Thyroid gland (tissue), 4 donors: ENCODE data around the gene FAM114A2. TPM values are rescaled to one million over a fixed set of nuclear protein-coding genes. Genes with fewer than 3 reads are reported as not detected.

Experiments used
- DNase-seq, 2 donors: peaks; one replicate each; pipeline ENCODE4 v3.0.0-alpha.2; 2019
- H3K27ac ChIP-seq, 3 donors: fragments of 200-600 bp; sonication (generic); 1 replicate in 2 of 3; 2 replicates in 1 of 3; pipeline ENCODE4 v1.5.1; 2016 to 2019; ENCODE audit warnings: mild to moderate bottlenecking in 1 of 3, moderate library complexity in 1 of 3
- H3K27me3 ChIP-seq: fragments of 200-600 bp; sonication (generic); one replicate; pipeline ENCODE4 v1.5.1; 2019
- H3K36me3 ChIP-seq, 2 donors: fragments of 200-600 bp; sonication (generic); one replicate each; pipeline ENCODE4 v1.5.1; 2016 to 2019
- H3K4me1 ChIP-seq, 2 donors: fragments of 200-600 bp; sonication (generic); one replicate each; pipeline ENCODE4 v1.5.1; 2017 to 2019
- H3K4me3 ChIP-seq, 3 donors: fragments of 200-600 bp; sonication (generic); replicated peaks in 1 of 3; 1 replicate in 2 of 3; 2 replicates in 1 of 3; pipeline ENCODE4 v1.5.1; 2016; ENCODE audit warnings: mild to moderate bottlenecking in 1 of 3
- H3K9me3 ChIP-seq: fragments of 200-600 bp; sonication (generic); one replicate; pipeline ENCODE4 v1.5.1; 2017
- POLR2A ChIP-seq, 2 donors: fragments of 450-650 bp; IDR thresholded peaks; one replicate each; pipeline ENCODE4 v1.6.1; 2017; ENCODE audit warnings: antibody characterized with exemption in 2 of 2, mild to moderate bottlenecking in 2 of 2, moderate library complexity in 1 of 2
- WGBS, 2 donors: methylation state at CpG; one replicate each; pipeline ENCODE4 v1.1.5; 2017; 5-methylcytosine and 5-hydroxymethylcytosine counted together
- intact Hi-C: fragments of 100-400 bp; cut with DNase I; formaldehyde crosslinking; loops from one replicate; pipeline ENCODE4 v1.15.1; 2023
- total RNA-seq, 4 donors: library from RNA; depleted of rRNA; stranded (reverse); fragments of >200 nt; gene quantifications; one replicate each; pipeline ENCODE4 v1.2.3, GENCODE V29; 2016
- TF ChIP-seq, protein P1 (sequence below), 6 experiments: fragments of 200-600 bp in 3 of 6; fragments of 450-650 bp in 3 of 6; sonication (generic) in 3 of 6; IDR thresholded peaks; one replicate each; pipeline ENCODE4 v1.5.1; 2016 to 2019; ENCODE audit warnings: antibody characterized with exemption in 6 of 6, mild to moderate bottlenecking in 2 of 6, inconsistent platforms in 1 of 6, moderate library complexity in 1 of 6

Gene FAM114A2
- 10 to 100 TPM; 21.1 to 28.9 (median 23.3) TPM for total RNA-seq

DNA sequence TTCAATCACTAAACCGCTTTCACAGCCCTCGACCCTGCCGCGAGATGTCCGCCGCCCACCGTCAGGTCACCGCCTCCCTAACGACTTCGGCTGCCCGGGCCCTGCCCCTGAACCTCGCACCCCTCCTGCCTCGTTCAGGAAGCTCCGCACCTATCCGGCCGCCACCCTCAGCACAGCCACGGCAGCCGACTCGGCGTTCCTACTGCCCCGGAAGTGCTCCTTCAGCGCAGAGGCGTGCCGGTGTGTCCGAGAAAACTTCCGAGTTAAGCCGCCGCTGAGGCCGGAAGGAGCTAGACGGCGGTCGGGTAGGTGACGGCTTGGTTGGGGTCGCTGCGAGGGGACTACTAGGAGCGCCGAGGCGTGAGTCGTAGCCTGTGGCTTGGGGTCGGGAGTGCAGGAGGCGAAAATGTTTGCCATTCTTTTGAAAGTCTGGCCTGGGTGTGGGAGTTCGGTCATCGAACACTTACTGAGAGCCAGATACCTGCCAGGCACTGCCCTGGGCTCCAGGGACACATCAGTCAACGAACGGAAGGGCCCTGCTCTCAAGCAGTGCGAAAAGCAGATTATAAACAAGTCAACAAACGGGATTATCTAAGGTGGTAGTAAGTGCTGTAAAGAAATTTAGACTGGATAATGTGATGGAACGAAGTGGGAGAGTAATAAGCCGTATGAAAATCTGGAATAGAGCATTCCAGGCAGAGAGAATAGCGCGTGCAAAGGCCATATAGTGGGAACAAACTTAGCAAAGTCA, at the start of gene FAM114A2, which contains the start of gene MFAP3:
Gene FAM114A2 (minus strand): TSS at position 204 of the 751 bp plus-strand sequence. CDS start 3,957 bp downstream, outside the sequence.
Gene MFAP3 (plus strand): TSS at position 261 of the 751 bp plus-strand sequence. CDS start 10,756 bp downstream, outside the sequence.
- DNase-seq: peak; percentile 89 to 91
- no peaks in the 10 kb centered on the region for H3K27me3 ChIP-seq
- H3K4me1 ChIP-seq: peaks cover 15 to 16% of the 10 kb centered on the region in 2 donors
- no peaks in the 10 kb centered on the region for H3K36me3 ChIP-seq
- intact Hi-C loops: no loop called here
- TF ChIP-seq POLR2A (IDR thresholded peaks at IDR 0.05): peak in 1 of 2 donors; percentile 90
- TF ChIP-seq, protein P1, sequence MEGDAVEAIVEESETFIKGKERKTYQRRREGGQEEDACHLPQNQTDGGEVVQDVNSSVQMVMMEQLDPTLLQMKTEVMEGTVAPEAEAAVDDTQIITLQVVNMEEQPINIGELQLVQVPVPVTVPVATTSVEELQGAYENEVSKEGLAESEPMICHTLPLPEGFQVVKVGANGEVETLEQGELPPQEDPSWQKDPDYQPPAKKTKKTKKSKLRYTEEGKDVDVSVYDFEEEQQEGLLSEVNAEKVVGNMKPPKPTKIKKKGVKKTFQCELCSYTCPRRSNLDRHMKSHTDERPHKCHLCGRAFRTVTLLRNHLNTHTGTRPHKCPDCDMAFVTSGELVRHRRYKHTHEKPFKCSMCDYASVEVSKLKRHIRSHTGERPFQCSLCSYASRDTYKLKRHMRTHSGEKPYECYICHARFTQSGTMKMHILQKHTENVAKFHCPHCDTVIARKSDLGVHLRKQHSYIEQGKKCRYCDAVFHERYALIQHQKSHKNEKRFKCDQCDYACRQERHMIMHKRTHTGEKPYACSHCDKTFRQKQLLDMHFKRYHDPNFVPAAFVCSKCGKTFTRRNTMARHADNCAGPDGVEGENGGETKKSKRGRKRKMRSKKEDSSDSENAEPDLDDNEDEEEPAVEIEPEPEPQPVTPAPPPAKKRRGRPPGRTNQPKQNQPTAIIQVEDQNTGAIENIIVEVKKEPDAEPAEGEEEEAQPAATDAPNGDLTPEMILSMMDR (IDR thresholded peaks at IDR 0.05): no peak
- peak within 1 kb of the TSS; percentile 71 to 89 (median 72) for H3K27ac ChIP-seq
- no peaks in the 10 kb centered on the region for H3K9me3 ChIP-seq
- peak within 1 kb of the TSS; percentile 64 to 96 (median 75) for H3K4me3 ChIP-seq
- 1% methylated on average over 37 to 41 of the region's 51 CpGs for WGBS, 2 donors

DNA sequence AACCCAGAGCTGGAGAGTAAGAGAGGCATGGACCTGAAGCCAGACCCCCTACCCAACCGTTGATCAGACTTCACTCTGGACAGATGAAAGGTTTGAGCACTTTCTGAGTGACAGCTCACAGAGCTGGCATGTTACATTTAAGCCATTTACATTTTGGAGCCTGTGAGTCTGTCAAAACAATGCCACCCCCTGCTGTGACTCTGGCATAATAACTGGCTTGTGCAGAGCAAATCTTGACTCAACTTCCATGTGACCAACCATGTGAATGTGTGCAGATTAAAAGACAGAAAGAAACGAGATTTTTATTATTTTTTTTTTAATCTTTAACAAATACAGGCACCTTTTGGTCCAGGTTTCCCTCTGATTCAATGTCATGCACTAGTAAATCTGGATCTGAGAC, 48.5 kb upstream of the FAM114A2 start:
- peaks cover 29 to 41% of the 10 kb centered on the region in 2 donors for H3K4me1 ChIP-seq
- no peaks in the 10 kb centered on the region for H3K36me3 ChIP-seq
- WGBS, 2 donors: 15 to 24% methylated on average over 2 of the region's 2 CpGs
- H3K4me3 ChIP-seq: no peak overlapping the region
- H3K27me3 ChIP-seq: no peaks in the 10 kb centered on the region
- no peaks in the 10 kb centered on the region for H3K9me3 ChIP-seq
- H3K27ac ChIP-seq: no peak overlapping the region
- intact Hi-C loops: no loop called here
- peak; percentile 49 to 54 for DNase-seq
- TF ChIP-seq POLR2A (IDR thresholded peaks at IDR 0.05): no peak
- TF ChIP-seq, protein P1 (IDR thresholded peaks at IDR 0.05): no peak

DNA sequence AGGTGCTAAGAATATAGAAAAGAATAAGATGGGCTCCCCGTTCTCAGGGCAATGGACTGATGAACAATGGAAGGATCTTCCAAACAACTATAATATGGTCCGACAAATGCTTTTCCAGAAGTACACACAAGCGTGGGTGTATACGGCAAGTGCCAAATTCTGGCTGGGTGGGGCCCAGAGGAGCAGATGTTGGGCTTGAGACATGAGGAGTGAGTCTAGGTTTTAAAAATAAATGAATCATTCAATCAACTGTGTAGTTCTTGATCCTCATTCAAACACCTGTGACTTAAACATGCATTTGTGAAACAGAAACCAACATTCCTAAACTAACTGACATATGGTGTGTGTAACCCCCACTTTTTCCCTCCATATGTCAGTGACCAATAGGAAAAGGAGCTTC, 47.9 kb upstream of the FAM114A2 start:
- H3K36me3 ChIP-seq: no peaks in the 10 kb centered on the region
- DNase-seq: no peak
- no peaks in the 10 kb centered on the region for H3K9me3 ChIP-seq
- H3K27me3 ChIP-seq: no peaks in the 10 kb centered on the region
- peaks cover 23 to 35% of the 10 kb centered on the region in 2 donors for H3K4me1 ChIP-seq
- intact Hi-C loops: no loop called here
- no peak overlapping the region for H3K27ac ChIP-seq
- 71 to 75% methylated on average over 4 of the region's 4 CpGs for WGBS, 2 donors
- TF ChIP-seq POLR2A (IDR thresholded peaks at IDR 0.05): no peak
- TF ChIP-seq, protein P1 (IDR thresholded peaks at IDR 0.05): no peak
- no peak overlapping the region for H3K4me3 ChIP-seq

DNA sequence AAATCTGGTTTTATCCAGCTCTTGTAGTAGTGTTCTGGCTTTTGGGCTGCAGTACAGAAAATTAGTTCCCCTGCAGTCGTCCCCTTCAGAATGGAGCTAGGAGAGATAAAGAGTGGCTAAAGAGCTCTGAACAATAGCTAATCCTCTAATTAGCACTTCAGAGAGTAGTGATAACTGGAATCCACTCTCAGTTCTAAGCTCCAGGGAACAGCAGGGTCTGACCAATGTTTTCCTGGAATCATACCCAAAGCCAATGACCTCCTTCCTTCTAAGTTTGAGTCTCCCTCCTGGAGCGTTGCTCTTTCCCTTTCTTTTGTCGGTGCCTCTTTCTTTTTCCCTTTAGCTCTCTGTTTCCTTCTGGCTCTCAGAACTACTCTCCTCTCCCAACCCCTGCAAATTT, 47.4 kb upstream of the FAM114A2 start:
- no peak for DNase-seq
- TF ChIP-seq, protein P1 (IDR thresholded peaks at IDR 0.05): no peak
- TF ChIP-seq POLR2A (IDR thresholded peaks at IDR 0.05): no peak
- Histone ChIP-seq H3K36me3 (no peaks in the 10 kb centered on the region), H3K9me3 (no peaks in the 10 kb centered on the region), H3K27ac (no peak overlapping the region), H3K4me1 (peaks cover 23 to 31% of the 10 kb centered on the region in 2 donors), H3K4me3 (no peak overlapping the region), H3K27me3 (no peaks in the 10 kb centered on the region)
- 37 to 40% methylated on average over 3 of the region's 3 CpGs for whole genome bisulfite sequencing, 2 donors
- intact Hi-C loops: no loop called here

DNA sequence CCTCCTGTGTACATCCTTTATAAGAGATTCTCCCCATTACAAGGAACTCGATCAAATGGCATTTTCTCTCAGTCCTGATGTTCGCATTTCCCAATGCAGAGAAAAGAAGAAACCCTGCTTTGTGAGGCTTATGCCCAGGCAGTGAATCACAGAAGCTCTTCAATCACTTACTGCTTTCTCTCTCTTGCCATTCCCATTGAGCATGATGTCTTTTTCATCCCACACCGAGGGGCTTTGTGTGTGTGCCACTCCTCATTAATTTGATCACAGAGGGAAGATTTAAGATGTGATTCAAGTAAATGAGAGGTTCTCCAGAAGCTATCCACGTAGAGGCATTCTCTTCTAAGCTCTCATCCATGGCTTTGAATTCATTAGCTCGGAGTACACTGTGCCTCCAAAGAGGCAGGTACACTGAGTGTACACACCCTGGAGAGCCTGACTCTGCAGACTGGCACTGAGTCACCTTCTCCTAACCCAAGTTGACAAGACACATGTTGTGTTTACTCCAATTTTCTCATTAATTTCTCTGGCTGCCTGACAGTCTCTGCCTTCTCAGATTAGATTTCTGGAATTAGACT, 45.4 kb upstream of the FAM114A2 start:
- WGBS, 2 donors: 63 to 64% methylated on average over 5 of the region's 5 CpGs
- H3K9me3 ChIP-seq: no peaks in the 10 kb centered on the region
- no peak overlapping the region for H3K4me3 ChIP-seq
- no peak for TF ChIP-seq POLR2A (IDR thresholded peaks at IDR 0.05)
- TF ChIP-seq, protein P1 (IDR thresholded peaks at IDR 0.05): no peak
- no peaks in the 10 kb centered on the region for H3K27me3 ChIP-seq
- peak; percentile 29 to 36 for DNase-seq
- no peak overlapping the region for H3K27ac ChIP-seq
- peaks cover 23 to 31% of the 10 kb centered on the region in 2 donors for H3K4me1 ChIP-seq
- intact Hi-C loops: no loop called here
- H3K36me3 ChIP-seq: no peaks in the 10 kb centered on the region
